Nephron (organoid): ENCODE measurements around the gene PLA2R1.

Experiments used
- H3K27ac Mint-ChIP-seq, 3 experiments: 2 replicates each; pipeline ENCODE4 v1.8.0; 2020; ENCODE audit warnings: mixed read lengths in 3 of 3, mild to moderate bottlenecking in 2 of 3, moderate library complexity in 1 of 3
- H3K27me3 Mint-ChIP-seq: 2 replicates; pipeline ENCODE4 v1.8.0; 2021; ENCODE audit warnings: low read depth, mild to moderate bottlenecking, moderate library complexity, mixed read lengths
- H3K36me3 Mint-ChIP-seq: 2 replicates; pipeline ENCODE4 v1.8.0; 2020; ENCODE audit warnings: low read depth, mixed read lengths
- H3K4me1 Mint-ChIP-seq: 2 replicates; pipeline ENCODE4 v1.8.0; 2020; ENCODE audit warnings: mixed read lengths
- H3K4me3 Mint-ChIP-seq, 3 experiments: 2 replicates each; pipeline ENCODE4 v1.8.0; 2020; ENCODE audit warnings: mild to moderate bottlenecking in 3 of 3, mixed read lengths in 3 of 3, moderate library complexity in 2 of 3
- H3K9me3 Mint-ChIP-seq: 2 replicates; pipeline ENCODE4 v1.8.0; 2020; ENCODE audit warnings: mixed read lengths
- CTCF ChIP-seq, 3 experiments: fragments of 200-600 bp; sonication (generic); IDR thresholded peaks; one replicate each; pipeline ENCODE4 v1.5.0; 2021; ENCODE audit warnings: antibody characterized with exemption in 3 of 3; ENCODE audit not compliant: unreplicated experiment in 3 of 3

The PLA2R1 gene

GRCh38 chr2:159925975-159926374 is 136.4 kb downstream of the PLA2R1 start:
- TF ChIP-seq CTCF (IDR thresholded peaks at IDR 0.05; ENCODE audit: unreplicated experiment in 3 of 3), result no peak
- peaks cover 5% of the 10 kb centered on the region for H3K27me3 Mint-ChIP-seq
- peaks cover 12% of the 10 kb centered on the region for H3K36me3 Mint-ChIP-seq
- no peak overlapping the region for H3K4me3 Mint-ChIP-seq
- peak overlapping the region in 1 of 3 experiments; percentile 30 for H3K27ac Mint-ChIP-seq
- peaks cover 9% of the 10 kb centered on the region for H3K4me1 Mint-ChIP-seq
- peaks cover 16% of the 10 kb centered on the region for H3K9me3 Mint-ChIP-seq

- Mint-ChIP-seq H3K27me3 (peaks cover 5% of the 10 kb centered on the region), H3K27ac (no peak overlapping the region), H3K4me1 (peaks cover 9% of the 10 kb centered on the region), H3K9me3 (no peaks in the 10 kb centered on the region), H3K4me3 (no peak overlapping the region), H3K36me3 (no peaks in the 10 kb centered on the region)
- no peak for TF ChIP-seq CTCF (IDR thresholded peaks at IDR 0.05; ENCODE audit: unreplicated experiment in 3 of 3)
Observed at GRCh38 chr2:159922563-159922962, 139.9 kb downstream of the PLA2R1 start.

GRCh38 chr2:159921752-159922404 is 140.5 kb downstream of the PLA2R1 start:
- no peak overlapping the region for H3K4me3 Mint-ChIP-seq
- no peaks in the 10 kb centered on the region for H3K36me3 Mint-ChIP-seq
- no peaks in the 10 kb centered on the region for H3K9me3 Mint-ChIP-seq
- H3K4me1 Mint-ChIP-seq, result peaks cover 9% of the 10 kb centered on the region
- peaks cover 5% of the 10 kb centered on the region for H3K27me3 Mint-ChIP-seq
- no peak overlapping the region for H3K27ac Mint-ChIP-seq
- peak; percentile 59 to 65 (median 60) for TF ChIP-seq CTCF (IDR thresholded peaks at IDR 0.05; ENCODE audit: unreplicated experiment in 3 of 3)

- no peaks in the 10 kb centered on the region for H3K9me3 Mint-ChIP-seq
- H3K27me3 Mint-ChIP-seq, result peaks cover 3% of the 10 kb centered on the region
- H3K4me3 Mint-ChIP-seq, result no peak overlapping the region
- H3K27ac Mint-ChIP-seq, result no peak overlapping the region
- H3K4me1 Mint-ChIP-seq, result no peaks in the 10 kb centered on the region
- H3K36me3 Mint-ChIP-seq, result no peaks in the 10 kb centered on the region
- no peak for TF ChIP-seq CTCF (IDR thresholded peaks at IDR 0.05; ENCODE audit: unreplicated experiment in 3 of 3)
Observed at GRCh38 chr2:159916511-159916910, 145.9 kb downstream of the PLA2R1 start.

- peaks cover 3% of the 10 kb centered on the region for H3K27me3 Mint-ChIP-seq
- H3K27ac Mint-ChIP-seq, result no peak overlapping the region
- no peak for TF ChIP-seq CTCF (IDR thresholded peaks at IDR 0.05; ENCODE audit: unreplicated experiment in 3 of 3)
- no peak overlapping the region for H3K4me3 Mint-ChIP-seq
- H3K9me3 Mint-ChIP-seq, result no peaks in the 10 kb centered on the region
- H3K36me3 Mint-ChIP-seq, result no peaks in the 10 kb centered on the region
- no peaks in the 10 kb centered on the region for H3K4me1 Mint-ChIP-seq
Observed at GRCh38 chr2:159913900-159914299, 148.5 kb downstream of the PLA2R1 start.

- no peak for TF ChIP-seq CTCF (IDR thresholded peaks at IDR 0.05; ENCODE audit: unreplicated experiment in 3 of 3)
- no peaks in the 10 kb centered on the region for H3K4me1 Mint-ChIP-seq
- no peak overlapping the region for H3K27ac Mint-ChIP-seq
- H3K36me3 Mint-ChIP-seq, result no peaks in the 10 kb centered on the region
- H3K9me3 Mint-ChIP-seq, result no peaks in the 10 kb centered on the region
- H3K27me3 Mint-ChIP-seq, result peaks cover 3% of the 10 kb centered on the region
- H3K4me3 Mint-ChIP-seq, result no peak overlapping the region
Observed at GRCh38 chr2:159912580-159912979, 149.8 kb downstream of the PLA2R1 start.
